GM18868 (cell line): ENCODE data around the gene GALNT9.
"Not testable (repeated sequence)": the region's sequence is repeated elsewhere in the genome, so short reads cannot be mapped to it uniquely, and the experiment has no call there.

Source experiments
- ATAC-seq: cut with Tn5 transposase; IDR thresholded peaks from one replicate; pipeline ENCODE4 v1.9.1; 2021; ENCODE audit warnings: mild to moderate bottlenecking, moderate library complexity; ENCODE audit not compliant: unreplicated experiment

GALNT9 gene

DNA sequence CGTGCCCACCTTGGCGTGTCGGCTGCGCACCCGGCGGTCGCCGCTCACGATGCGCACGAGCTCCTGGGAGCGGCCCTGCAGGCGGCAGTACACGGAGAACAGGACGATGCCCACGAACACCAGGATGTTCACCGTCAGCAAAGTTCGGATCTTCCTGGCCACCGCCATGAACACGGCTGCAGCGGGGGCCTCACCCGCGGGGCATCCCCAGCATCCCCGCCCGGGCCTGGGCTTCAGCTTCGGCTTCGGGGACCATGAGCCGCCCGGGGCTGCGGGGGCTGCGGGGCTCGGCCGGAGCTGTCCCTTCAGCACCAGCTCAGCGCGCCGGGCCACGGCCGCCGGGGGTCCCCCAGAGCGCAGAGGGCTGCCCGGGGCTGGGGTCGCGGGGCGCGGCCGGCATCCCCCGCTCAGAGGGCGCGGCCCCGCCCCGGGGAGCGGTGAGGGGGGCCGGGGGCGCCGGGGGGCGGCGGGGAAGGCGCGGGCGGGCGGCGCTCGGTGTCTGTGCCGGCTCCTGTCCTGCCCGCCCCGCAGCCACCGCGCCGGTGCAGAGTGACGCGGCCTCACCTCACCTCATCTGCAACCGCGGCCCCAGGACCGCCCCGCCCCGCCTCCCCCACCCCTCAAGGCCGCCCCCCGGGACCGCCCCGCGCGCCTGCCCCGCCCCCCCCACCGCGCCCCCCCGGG, at the start of gene GALNT9:
Gene GALNT9, minus strand, starts transcription at position 554 of the 684 bp plus-strand sequence. Its CDS starts 386 bp downstream, at position 168.
- ATAC-seq, result no peak

DNA sequence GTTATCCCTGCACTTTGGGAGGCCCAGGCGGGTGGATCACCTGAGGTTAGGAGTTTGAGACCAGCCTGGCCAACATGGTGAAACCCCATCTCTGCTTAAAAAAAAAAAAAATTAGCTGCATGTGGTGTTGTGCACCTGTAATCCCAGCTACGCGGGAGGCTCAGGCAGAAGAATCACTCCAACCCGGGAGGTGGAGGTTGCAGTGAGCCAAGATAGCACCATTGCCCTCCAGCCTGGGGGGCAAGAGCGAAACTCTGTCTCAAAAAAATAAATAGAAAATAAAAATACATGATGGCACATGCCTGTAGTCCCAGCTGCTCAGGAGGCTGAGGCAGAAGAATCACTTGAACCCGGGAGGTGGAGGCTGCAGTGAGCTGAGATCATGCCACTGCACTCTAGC, 49.7 kb upstream of the GALNT9 start:
- ATAC-seq, result not testable (repeated sequence)

DNA sequence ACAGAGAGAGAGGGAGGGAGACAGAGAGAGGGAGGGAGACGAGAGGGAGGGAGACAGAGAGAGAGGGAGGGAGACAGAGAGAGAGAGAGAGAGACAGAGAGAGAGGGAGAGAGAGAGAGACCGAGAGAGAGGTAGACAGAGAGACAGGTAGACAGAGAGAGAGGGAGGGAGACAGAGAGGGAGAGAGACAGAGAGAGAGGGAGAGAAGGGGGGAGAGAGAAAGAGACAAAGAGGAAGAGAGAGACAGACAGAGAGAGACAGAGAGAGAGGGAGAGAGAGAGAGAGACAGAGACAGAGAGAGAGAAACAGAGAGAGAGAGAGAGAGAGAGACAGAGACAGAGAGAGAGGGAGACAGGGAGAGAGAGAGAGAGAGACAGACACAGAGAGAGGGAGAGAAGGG, 47.8 kb upstream of the GALNT9 start:
- ATAC-seq, result no peak

DNA sequence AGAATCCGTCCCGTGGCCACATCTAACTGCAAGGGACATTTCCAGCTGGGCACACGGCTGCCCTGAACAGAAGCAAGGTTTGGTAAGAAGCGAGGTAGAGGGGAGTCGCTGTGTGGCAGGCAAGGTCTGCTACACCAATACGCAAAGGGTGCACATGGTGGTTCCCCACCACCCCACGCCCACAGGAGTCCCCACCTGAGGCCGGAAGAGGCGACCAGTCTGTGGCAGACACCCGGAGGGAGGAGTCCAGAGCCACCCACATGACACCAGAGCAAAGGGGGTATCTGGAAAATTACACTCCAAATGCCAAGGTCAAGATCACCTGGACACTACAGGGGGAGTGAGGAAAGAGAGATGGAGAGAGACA, 47.1 kb upstream of the GALNT9 start:
- no peak for ATAC-seq

DNA sequence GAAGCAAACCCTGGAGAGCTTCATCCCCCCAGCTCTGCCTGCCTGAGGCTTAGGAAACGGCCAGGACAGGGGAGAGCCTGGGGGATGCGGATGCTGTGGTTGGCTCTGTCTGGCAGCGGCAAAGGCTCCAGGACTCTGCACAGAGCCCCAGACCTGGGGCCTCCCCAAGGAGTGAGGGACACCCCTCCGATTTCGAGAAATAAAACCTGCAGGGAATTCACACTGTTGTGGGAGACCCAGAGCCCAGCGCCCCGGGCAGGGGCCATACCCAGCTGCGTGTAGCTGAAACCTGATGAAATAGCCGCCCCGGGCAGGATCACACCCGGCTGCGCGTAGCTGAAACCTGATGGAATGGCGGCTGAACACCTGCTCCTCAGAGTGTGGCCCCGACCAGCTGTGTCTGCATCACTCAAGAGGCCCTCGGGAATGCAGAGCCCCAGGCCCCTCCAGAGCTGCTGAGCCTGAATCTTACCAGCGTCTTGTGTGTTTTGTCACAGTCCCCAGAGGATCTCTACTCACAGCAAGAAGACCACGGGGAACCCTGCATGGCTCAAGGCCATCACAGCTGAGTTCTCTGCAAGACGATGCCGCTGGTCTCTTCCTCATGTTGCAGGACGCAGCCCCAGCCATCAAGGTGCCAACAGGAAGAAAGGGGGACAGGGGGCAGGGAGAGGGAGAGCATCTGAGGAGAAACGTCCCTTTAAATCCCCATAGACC, 46.5 kb upstream of the GALNT9 start:
- no peak for ATAC-seq

DNA sequence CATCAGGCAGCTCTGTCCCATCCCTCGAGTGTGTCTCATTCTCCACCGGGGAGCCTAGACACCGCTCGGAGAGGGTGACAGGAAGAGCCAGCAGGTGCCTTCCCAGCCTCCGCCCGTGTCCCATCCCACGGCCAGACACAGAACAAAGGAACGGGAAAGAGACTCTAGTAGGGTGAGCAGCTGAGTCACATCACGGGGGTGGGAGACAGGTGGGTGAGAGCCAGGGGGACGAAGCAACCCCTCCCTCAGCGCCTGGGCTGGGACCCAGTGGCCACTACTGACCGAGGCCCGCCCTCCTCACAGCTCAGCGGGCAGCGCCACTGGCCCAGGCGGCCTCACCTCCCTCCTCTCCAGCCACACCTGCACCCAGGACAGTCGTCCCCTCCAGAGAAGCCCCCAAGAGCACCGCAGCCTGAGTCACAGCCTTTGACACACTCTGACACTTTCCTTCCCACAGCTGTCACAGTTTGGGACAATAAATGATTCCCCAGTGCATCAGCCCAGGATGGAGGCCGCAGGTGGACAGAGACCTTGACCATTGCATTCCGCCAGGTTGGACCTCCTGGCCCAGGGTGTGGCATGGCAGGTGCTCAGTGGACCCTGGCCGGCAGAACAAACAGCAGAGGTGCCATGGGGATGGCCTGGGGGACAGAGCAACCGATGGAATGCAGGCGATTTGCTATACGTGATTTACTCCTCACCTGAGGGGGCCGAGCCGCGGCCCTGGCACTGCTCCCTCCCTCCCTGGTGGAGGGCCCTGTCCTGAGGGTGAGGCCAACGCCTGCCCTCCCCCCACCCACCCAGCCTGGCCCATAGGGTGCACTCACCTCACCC, 45.4 kb upstream of the GALNT9 start:
- ATAC-seq, result no peak

DNA sequence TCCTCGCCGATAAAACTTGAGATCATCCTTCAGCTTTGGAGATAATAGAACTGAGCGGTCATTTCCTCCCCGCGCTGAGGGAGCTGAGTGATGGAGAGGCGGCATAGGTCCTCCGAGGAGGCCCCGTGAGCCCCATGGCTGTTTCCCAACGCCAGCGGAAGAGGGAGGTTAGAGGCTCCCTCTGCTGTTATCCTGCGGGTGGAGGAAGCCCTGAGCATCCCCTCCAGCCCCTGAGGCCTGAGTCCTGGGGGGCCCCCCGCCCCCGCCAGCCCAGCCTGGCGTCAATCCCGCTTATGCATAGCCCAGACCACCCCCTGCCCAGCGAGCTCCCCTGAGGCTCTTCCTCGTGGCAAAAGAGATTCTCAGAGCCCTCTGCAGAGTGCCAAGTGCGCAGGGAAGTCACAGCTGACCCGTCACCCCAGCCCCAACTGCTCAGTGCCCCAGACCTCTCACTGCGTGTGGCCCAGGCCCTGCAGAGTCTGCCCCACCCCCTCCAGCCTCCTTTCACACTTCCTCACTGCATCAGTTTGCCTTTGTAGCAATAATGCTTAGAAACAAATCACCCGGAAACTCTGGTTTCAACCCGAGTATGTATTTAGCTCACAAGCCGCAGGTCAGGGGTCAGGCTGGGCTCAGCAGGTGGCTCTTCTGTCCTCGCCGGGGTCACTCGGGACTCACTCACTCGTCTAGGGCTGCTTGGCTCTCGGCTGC, 44.7 kb upstream of the GALNT9 start:
- ATAC-seq, result no peak

DNA sequence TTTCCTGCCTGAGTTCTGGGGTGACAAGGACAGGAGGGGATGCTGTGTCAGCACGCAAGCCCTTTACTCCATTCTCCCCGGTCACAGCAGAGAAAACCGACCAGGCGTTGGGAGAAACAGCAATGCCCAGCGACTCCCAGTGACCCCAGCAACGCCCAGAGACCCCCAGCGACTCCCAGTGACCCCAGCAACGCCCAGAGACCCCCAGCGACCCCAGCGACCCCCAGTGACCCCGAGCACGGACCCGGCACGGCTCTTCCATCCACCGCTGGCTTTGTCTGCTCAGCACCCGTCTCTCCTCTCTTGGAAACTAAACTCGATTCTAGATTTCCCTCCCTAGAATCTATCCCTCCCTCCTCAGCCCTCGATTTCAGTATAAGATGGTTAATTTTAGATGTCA, 38.5 kb upstream of the GALNT9 start:
- ATAC-seq, result no peak

DNA sequence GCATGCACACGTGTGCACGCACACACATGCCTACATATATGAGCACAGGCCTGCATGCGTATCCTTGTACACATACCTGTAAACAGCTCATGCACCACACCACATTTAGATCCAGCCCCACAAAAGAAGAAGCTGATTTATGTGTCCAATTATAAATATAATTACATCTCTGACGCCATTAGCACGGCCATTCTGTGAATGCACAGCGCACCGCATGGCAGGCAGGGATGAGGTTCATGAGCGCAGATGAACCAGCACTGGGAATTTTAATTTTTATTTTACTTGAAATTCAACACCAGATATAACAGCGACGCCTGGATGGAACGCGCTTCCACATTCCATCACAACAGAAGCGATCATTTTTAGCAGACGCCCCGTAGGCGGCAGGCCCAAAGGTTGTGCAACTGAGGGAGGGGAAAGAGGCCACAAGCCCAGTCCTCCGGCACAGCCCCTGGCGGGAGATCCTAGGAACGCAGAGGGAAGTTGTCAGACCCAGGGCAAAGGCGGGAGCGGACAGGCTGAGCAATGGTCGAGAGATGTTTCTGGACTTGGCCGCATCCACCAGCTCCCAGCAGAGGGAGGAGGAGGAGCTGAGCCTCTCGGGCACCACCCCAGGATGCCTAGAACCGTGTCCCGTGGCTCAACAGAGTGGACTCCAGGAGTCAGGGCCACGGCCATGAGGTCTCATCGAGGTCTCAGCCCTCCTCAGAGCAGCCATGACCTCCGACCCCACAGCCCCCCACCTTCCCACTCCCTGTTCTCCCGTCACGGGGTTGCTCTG, 37.9 kb upstream of the GALNT9 start:
- ATAC-seq, result no peak

DNA sequence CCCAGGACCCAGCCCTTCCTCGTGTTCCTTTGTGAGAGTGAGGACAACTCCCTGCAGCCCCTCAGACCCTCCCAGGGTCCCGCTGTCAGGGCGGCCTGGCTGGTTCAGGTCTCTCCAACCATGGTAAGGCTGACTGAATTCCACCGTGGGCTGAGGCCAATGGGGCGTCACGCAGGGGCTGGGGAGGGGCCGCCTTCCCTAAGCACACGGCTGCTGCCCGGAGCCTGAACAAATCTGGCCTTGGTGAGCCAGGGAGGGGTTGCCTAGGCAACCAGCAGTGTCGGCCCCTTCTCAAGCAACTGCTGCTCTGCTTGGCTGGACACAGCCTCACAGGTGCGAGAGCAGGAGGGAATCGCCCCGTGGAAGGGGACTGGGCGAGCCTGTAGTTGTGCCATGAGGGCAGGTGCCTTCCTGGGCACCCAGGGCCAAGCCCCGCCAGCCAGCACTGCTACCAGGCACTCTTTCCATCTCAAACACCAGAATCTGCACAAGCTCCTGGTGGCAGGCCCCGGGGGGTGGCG, 37.0 kb upstream of the GALNT9 start:
- no peak for ATAC-seq

DNA sequence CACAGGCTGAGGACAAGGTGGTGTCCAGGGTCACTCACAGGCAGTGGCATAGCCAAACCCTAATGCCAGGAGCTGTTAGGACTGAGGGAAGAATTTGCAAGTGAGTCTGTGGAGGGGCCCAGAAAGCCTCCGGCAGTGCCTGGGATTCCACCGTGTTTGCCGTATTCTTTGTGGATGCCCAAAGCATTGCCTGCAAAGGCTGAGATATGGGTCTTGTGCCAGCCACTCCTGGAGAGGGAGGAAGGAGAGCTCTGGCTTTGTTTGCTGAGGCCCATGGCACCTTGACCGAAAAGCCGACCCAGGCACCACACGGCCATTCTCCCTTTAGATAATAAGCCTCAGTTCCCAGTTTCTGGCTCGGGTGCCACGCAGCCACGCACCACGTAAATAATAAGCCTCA, 35.8 kb upstream of the GALNT9 start:
- no peak for ATAC-seq

DNA sequence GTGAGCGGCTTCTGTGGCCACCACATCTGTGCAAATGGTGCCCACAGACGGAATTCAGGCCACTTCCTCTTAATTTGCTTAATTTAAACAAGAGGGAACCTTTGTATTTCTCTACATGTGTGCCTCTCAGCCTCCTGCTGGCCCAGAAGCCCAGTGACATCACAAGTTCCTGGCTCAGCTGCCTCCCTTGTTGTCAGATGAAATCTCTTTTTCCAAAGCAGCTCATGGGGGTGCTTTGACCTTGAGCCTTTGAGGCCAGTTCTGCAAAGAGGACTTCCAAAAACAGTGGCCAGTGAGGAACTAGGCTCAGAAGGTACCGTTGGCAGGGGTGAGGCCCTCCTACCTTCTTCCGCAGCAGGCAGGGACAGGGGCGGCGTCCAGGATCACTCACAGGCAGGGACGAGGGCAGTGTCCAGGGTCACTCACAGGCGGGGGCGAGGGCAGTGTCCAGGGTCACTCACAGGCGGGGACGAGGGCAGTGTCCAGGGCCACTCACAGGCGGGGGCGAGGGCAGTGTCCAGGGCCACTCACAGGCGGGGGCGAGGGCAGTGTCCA, 35.0 kb upstream of the GALNT9 start:
- ATAC-seq, result no peak

DNA sequence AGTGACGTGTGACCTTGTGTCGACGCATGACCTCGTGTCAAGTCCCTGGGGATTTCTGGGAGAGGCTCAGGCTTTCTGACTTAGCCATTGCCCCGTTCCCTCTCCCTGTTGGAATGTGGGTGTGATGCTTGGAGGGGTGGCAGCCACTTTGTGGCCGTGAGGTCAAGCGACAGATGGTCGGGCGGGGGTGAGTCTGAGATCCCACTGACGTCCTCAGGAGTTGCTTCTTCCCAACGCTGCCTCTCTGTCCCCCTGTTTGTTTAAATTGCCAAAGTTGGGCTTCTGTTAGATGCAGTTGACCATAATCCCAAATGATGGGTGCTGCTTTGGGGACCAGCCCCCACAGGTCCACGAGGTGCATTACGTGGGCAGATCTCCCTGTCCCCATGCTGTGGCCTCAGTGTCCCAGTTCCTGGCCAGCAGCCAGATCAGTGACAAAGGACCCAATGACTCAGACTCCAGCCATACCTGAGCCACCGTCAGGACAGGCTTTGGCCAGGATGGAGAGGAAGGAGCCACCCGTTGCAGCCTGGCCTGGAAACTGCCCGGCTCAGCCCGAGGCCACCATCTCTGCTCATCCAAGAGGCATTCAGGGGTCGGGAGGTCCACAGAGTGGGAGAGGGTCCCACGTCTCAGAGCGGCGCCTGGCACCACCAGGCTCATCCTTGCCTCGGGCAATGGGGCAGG, 34.4 kb upstream of the GALNT9 start:
- no peak for ATAC-seq

DNA sequence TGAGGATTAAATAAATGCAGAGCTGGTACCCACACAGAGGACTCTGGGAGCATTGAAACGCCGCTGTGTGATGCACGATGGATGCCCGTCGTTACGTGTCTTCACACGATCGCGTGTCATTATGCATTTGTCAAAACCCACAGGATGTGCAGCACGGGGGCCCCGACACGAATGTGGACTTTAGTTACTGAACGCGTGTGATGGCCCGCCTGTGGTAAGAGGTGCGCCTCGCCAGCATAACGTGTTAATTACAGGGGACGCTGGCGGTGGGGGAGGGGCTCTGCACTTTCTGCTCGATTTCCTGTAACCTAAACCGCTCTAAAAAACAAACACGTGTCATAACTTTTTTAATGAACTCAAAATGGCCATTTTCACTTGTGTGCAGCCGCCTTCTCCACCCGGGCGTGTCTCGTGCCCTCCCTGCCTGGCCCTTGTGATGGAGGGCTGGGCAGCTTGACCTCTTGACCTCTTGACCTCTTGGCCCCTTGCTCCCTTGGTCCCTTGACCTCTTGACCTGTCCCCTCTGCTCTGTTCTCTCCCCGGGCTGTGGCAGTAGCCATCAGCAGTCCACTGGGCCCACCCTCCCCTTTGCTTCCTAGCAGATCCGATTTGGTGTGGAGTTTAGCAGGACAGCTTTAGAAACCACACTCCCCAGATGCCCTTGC, 33.7 kb upstream of the GALNT9 start:
- no peak for ATAC-seq

DNA sequence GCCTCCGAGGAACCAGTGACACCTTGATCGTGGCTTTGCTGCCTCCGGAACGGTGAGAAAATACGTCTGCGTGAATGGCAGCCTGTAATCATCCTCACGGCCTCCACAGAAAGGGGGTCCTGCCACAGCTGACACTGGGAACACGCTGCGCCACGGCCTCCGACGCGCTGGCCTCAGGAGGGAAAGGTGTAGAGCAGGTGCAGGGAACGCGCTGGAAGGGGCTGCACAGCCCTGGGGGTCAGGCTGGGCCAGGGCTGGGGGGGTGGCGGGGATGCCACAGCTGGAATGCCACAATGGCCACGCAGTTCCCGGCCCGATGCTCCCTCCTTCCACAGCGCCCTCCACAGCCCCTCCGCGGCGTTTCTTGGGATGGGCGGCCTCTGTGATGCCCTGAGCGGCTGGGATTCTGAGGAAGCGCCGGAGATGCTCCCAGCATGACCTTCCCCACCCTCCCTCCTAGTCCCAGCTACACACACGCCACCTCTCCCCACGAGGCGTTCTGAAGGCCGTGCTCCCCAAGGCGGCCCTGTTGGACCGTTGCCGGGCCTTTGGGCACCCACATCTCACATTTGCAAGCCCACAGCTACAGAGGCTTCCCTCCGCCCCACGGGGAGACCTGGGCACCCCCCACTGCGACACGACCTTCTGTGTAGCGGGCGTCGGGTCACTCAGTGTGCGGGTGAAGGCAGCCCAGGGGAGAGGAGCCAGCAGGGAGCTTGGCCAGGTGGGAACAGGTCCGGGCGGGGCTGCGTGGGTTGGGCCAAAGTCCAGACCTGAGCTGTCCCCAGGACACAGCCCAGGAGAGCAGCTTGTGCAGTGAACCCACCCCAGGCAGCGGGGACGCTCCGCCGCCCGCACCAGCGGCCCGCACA, 31.8 kb upstream of the GALNT9 start:
- ATAC-seq, result no peak

DNA sequence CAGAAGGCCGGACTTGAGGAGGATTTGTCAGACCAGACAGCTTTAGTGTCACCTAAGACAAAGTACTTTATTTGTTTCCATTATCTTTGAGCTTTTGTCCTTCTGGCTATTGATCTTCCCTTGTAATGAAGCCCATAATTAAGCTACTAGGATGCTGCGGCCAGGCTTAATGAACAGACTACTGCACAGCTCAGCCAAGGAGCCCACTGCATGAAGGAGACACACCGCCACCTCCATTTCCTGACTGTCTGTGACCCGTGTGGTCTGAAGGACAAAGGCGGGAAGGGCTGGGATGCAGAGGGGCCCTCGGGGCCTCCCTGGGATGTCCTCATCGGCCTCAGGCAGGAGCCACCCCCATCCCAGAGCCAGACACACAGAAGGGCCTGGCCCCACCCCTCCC, 31.0 kb upstream of the GALNT9 start:
- no peak for ATAC-seq

DNA sequence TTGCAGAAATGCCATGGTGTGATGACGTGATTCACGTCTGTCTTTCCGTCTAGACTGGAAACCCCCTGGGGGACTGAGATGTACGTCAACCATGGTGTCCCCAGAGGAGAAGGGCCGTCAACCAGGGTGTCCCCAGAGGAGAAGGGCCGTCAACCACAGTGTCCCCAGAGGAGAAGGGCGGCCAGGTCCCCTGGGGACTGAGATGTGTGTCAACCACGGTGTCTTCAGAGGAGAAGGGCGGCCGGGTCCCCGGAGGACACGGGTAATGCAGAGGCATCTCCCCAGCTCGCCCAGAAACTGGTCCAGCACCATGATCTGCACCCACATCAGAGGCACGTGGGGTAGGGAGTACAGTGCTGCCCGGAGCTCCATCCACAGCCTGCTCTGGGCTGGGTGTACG, 30.6 kb upstream of the GALNT9 start:
- ATAC-seq, result no peak

DNA sequence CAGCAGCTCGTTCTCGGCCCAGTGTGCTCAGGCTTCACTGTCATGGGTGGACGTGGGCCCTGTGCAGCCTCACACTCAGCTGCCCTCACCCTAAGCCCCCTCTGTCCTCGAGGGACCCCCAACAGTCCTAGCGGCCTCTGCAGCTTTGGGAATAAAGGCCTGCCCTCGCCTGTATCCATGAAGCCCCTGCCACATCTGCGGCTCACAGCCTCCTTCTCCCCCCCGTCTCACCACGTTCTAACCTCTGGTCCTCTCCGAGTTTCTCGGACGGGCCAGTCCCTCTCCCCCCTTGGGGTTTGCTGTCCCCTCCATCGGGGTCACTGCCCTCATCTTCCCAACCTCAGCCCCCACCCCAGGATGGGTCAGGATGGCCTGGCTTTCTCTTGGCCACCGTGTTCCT, 30.2 kb upstream of the GALNT9 start:
- ATAC-seq, result no peak
